GM19240 (cell line): ENCODE measurements around the gene LONRF2.
"Not testable (repeated sequence)": the region's sequence is repeated elsewhere in the genome, so short reads cannot be mapped to it uniquely, and the experiment has no call there.

Source experiments
- DNase-seq: peaks from one replicate; pipeline ENCODE4 v3.0.0; 2011; ENCODE audit warnings: low spot score; ENCODE audit not compliant: insufficient read length

The LONRF2 gene

GRCh38 chr2:100321866-100322820, at the start of gene LONRF2:
Gene LONRF2, minus strand, starts transcription at chr2:100322501. Its CDS starts 408 bp downstream, at chr2:100322093.
- no peak for DNase-seq

- DNase-seq = no peak
Observed at GRCh38 chr2:100367163-100367562, 44.9 kb upstream of the LONRF2 start.

- DNase-seq = no peak
Observed at GRCh38 chr2:100365434-100365833, 43.1 kb upstream of the LONRF2 start.

GRCh38 chr2:100362269-100362668, 40.0 kb upstream of the LONRF2 start:
- DNase-seq = not testable (repeated sequence)

GRCh38 chr2:100359576-100359975, 37.3 kb upstream of the LONRF2 start:
- DNase-seq = no peak

- DNase-seq = no peak
Observed at GRCh38 chr2:100358554-100358953, 36.3 kb upstream of the LONRF2 start.

- DNase-seq = no peak
Observed at GRCh38 chr2:100352521-100352920, 30.2 kb upstream of the LONRF2 start.

- DNase-seq = no peak
Observed at GRCh38 chr2:100350661-100351185, 28.4 kb upstream of the LONRF2 start.

- not testable (repeated sequence) for DNase-seq
Observed at GRCh38 chr2:100345144-100345543, 22.8 kb upstream of the LONRF2 start.

GRCh38 chr2:100344433-100344832, 22.1 kb upstream of the LONRF2 start:
- no peak for DNase-seq

- not testable (repeated sequence) for DNase-seq
Observed at GRCh38 chr2:100342466-100342865, 20.2 kb upstream of the LONRF2 start.

- no peak for DNase-seq
Observed at GRCh38 chr2:100339823-100340222, 17.5 kb upstream of the LONRF2 start.

- DNase-seq = no peak
Observed at GRCh38 chr2:100334929-100335328, 12.6 kb upstream of the LONRF2 start.

GRCh38 chr2:100327742-100328141, 5.4 kb upstream of the LONRF2 start:
- no peak for DNase-seq

GRCh38 chr2:100321179-100321865, 979 bp downstream of the LONRF2 start:
- DNase-seq = no peak

- DNase-seq = no peak
Observed at GRCh38 chr2:100320547-100321178, 1.6 kb downstream of the LONRF2 start.

GRCh38 chr2:100317634-100318033, 4.7 kb downstream of the LONRF2 start:
- no peak for DNase-seq

GRCh38 chr2:100309973-100310719, 12.2 kb downstream of the LONRF2 start:
- no peak for DNase-seq

- no peak for DNase-seq
Observed at GRCh38 chr2:100309311-100309710, 13.0 kb downstream of the LONRF2 start.

- DNase-seq = no peak
Observed at GRCh38 chr2:100303744-100304143, 18.6 kb downstream of the LONRF2 start.

GRCh38 chr2:100302585-100302892, 19.8 kb downstream of the LONRF2 start:
- no peak for DNase-seq
